NCI-H748 (cell line): ENCODE results near the gene RGS6.

Source experiments
- DNase-seq: peaks from one replicate; lab custom pipeline; 2025; ENCODE audit not compliant: unreplicated experiment; lab: John Stamatoyannopoulos, UW

RGS6 gene

GRCh38 chr14:72519543-72519942 is 587.3 kb downstream of the RGS6 start:
- no peak for DNase-seq

GRCh38 chr14:72521045-72521444 is 588.8 kb downstream of the RGS6 start:
- DNase-seq: no peak

- no peak for DNase-seq
Measured at GRCh38 chr14:72521968-72522741, 589.9 kb downstream of the RGS6 start.

GRCh38 chr14:72522847-72523246 is 590.6 kb downstream of the RGS6 start:
- DNase-seq: no peak

- DNase-seq: no peak
Measured at GRCh38 chr14:72523424-72524294, 591.4 kb downstream of the RGS6 start.

GRCh38 chr14:72524295-72524629 is 592.0 kb downstream of the RGS6 start:
- no peak for DNase-seq

- no peak for DNase-seq
Measured at GRCh38 chr14:72525087-72525915, 593.1 kb downstream of the RGS6 start.

- DNase-seq: no peak
Measured at GRCh38 chr14:72527591-72527990, 595.4 kb downstream of the RGS6 start.

GRCh38 chr14:72528059-72528862 is 596.0 kb downstream of the RGS6 start:
- no peak for DNase-seq

GRCh38 chr14:72528863-72529175 is 596.6 kb downstream of the RGS6 start:
- DNase-seq: no peak

- no peak for DNase-seq
Measured at GRCh38 chr14:72532686-72533454, 600.6 kb downstream of the RGS6 start.

GRCh38 chr14:72535485-72535884 is 603.3 kb downstream of the RGS6 start:
- DNase-seq: no peak

- DNase-seq: no peak
Measured at GRCh38 chr14:72538387-72538786, 606.2 kb downstream of the RGS6 start.

- no peak for DNase-seq
Measured at GRCh38 chr14:72539661-72540315, 607.6 kb downstream of the RGS6 start.

GRCh38 chr14:72540836-72541235 is 608.6 kb downstream of the RGS6 start:
- no peak for DNase-seq

GRCh38 chr14:72541546-72541945 is 609.3 kb downstream of the RGS6 start:
- DNase-seq: no peak

GRCh38 chr14:72543341-72543740 is 611.1 kb downstream of the RGS6 start:
- DNase-seq: no peak

GRCh38 chr14:72544615-72545387 is 612.6 kb downstream of the RGS6 start:
- DNase-seq: no peak
